ENCODE measurements around the gene ADAT3.
"Not testable (repeated sequence)": the region's sequence is repeated elsewhere in the genome, so short reads cannot be mapped to it uniquely, and the experiment has no call there.

The ADAT3 gene

GRCh38 chr19:1875646-1876495 is 29.3 kb upstream of the ADAT3 start:
- DNase-seq (ENCODE audit: low read depth, low spot score), result peak; percentile 90
- Histone ChIP-seq H3K4me1 (ENCODE audit: insufficient read depth, insufficient read length) (peaks cover 12% of the 10 kb centered on the region), H3K4me3 (ENCODE audit: insufficient read length, low read depth) (peak overlapping the region; percentile 100), H3K9me3 (ENCODE audit: insufficient read depth, low read length) (no peaks in the 10 kb centered on the region), H3K27me3 (ENCODE audit: insufficient read depth, insufficient read length) (no peaks in the 10 kb centered on the region), H3K9ac (ENCODE audit: insufficient read length, low read depth) (peak overlapping the region; percentile 100), H3K36me3 (ENCODE audit: insufficient read depth, insufficient read length, low read length) (peaks cover 37% of the 10 kb centered on the region)
- TF ChIP-seq ZNF274 (IDR thresholded peaks at IDR 0.05; ENCODE audit: low read depth, low read length) (no peak), YY1 (IDR thresholded peaks at IDR 0.05; ENCODE audit: insufficient read depth, insufficient read length) (no peak), SUZ12 (IDR thresholded peaks at IDR 0.05; ENCODE audit: extremely low read depth, insufficient read depth, insufficient read length) (no peak)

GRCh38 chr19:1876496-1877279 is 28.5 kb upstream of the ADAT3 start:
- Histone ChIP-seq H3K36me3 (ENCODE audit: insufficient read depth, insufficient read length, low read length) (peaks cover 33% of the 10 kb centered on the region), H3K9ac (ENCODE audit: insufficient read length, low read depth) (peak overlapping the region; percentile 100), H3K4me3 (ENCODE audit: insufficient read length, low read depth) (peak overlapping the region; percentile 100)
- H3K27me3 ChIP-seq (ENCODE audit: insufficient read depth, insufficient read length); H3K9me3 ChIP-seq (ENCODE audit: insufficient read depth, low read length); H3K4me1 ChIP-seq (ENCODE audit: insufficient read depth, insufficient read length); DNase-seq (ENCODE audit: low read depth, low spot score): not testable (repeated sequence)

- H3K4me3 ChIP-seq (ENCODE audit: insufficient read length, low read depth), result not testable (repeated sequence)
These were observed 27.9 kb upstream of the ADAT3 start for GRCh38 chr19:1877280-1877660.

GRCh38 chr19:1878583-1878982 is 26.6 kb upstream of the ADAT3 start:
- DNase-seq (ENCODE audit: low read depth, low spot score); H3K9ac ChIP-seq (ENCODE audit: insufficient read length, low read depth); H3K27me3 ChIP-seq (ENCODE audit: insufficient read depth, insufficient read length); H3K9me3 ChIP-seq (ENCODE audit: insufficient read depth, low read length); H3K4me3 ChIP-seq (ENCODE audit: insufficient read length, low read depth): not testable (repeated sequence)
- Histone ChIP-seq H3K36me3 (ENCODE audit: insufficient read depth, insufficient read length, low read length) (peaks cover 30% of the 10 kb centered on the region), H3K4me1 (ENCODE audit: insufficient read depth, insufficient read length) (peaks cover 13% of the 10 kb centered on the region)

More at GRCh38 chr19:1877280-1877660, 27.9 kb upstream of the ADAT3 start:
- not testable (repeated sequence) for H3K9me3 ChIP-seq (ENCODE audit: insufficient read depth, low read length); H3K27me3 ChIP-seq (ENCODE audit: insufficient read depth, insufficient read length); DNase-seq (ENCODE audit: low read depth, low spot score); H3K9ac ChIP-seq (ENCODE audit: insufficient read length, low read depth); H3K4me1 ChIP-seq (ENCODE audit: insufficient read depth, insufficient read length)
- H3K36me3 ChIP-seq (ENCODE audit: insufficient read depth, insufficient read length, low read length), result peaks cover 35% of the 10 kb centered on the region

GRCh38 chr19:1879982-1880381 is 25.2 kb upstream of the ADAT3 start:
- peaks cover 15% of the 10 kb centered on the region for H3K4me1 ChIP-seq (ENCODE audit: insufficient read depth, insufficient read length)
- H3K27me3 ChIP-seq (ENCODE audit: insufficient read depth, insufficient read length); DNase-seq (ENCODE audit: low read depth, low spot score); H3K9ac ChIP-seq (ENCODE audit: insufficient read length, low read depth); H3K9me3 ChIP-seq (ENCODE audit: insufficient read depth, low read length); H3K4me3 ChIP-seq (ENCODE audit: insufficient read length, low read depth): not testable (repeated sequence)
- peaks cover 23% of the 10 kb centered on the region for H3K36me3 ChIP-seq (ENCODE audit: insufficient read depth, insufficient read length, low read length)

- Histone ChIP-seq H3K9ac (ENCODE audit: insufficient read length, low read depth) (peak overlapping the region; percentile 36), H3K4me3 (ENCODE audit: insufficient read length, low read depth) (no peak overlapping the region), H3K9me3 (ENCODE audit: insufficient read depth, low read length) (no peaks in the 10 kb centered on the region), H3K36me3 (ENCODE audit: insufficient read depth, insufficient read length, low read length) (peaks cover 23% of the 10 kb centered on the region), H3K27me3 (ENCODE audit: insufficient read depth, insufficient read length) (no peaks in the 10 kb centered on the region), H3K4me1 (ENCODE audit: insufficient read depth, insufficient read length) (peaks cover 15% of the 10 kb centered on the region)
- DNase-seq (ENCODE audit: low read depth, low spot score), result no peak
- TF ChIP-seq ZNF274 (IDR thresholded peaks at IDR 0.05; ENCODE audit: low read depth, low read length) (no peak), SUZ12 (IDR thresholded peaks at IDR 0.05; ENCODE audit: extremely low read depth, insufficient read depth, insufficient read length) (no peak), YY1 (IDR thresholded peaks at IDR 0.05; ENCODE audit: insufficient read depth, insufficient read length) (no peak)
These were observed 24.4 kb upstream of the ADAT3 start for GRCh38 chr19:1880611-1881392.

- Histone ChIP-seq H3K4me1 (ENCODE audit: insufficient read depth, insufficient read length) (peaks cover 15% of the 10 kb centered on the region), H3K36me3 (ENCODE audit: insufficient read depth, insufficient read length, low read length) (peaks cover 23% of the 10 kb centered on the region)
- not testable (repeated sequence) for H3K4me3 ChIP-seq (ENCODE audit: insufficient read length, low read depth); DNase-seq (ENCODE audit: low read depth, low spot score); H3K9me3 ChIP-seq (ENCODE audit: insufficient read depth, low read length); H3K9ac ChIP-seq (ENCODE audit: insufficient read length, low read depth); H3K27me3 ChIP-seq (ENCODE audit: insufficient read depth, insufficient read length)
These were observed 23.7 kb upstream of the ADAT3 start for GRCh38 chr19:1881393-1882088.
